Sigmoid colon (tissue), 7 donors: ENCODE results near the gene NSG2. TPM values are rescaled to one million over a fixed set of nuclear protein-coding genes. Genes with fewer than 3 reads are reported as not detected.
"Not testable (repeated sequence)": the region's sequence is repeated elsewhere in the genome, so short reads cannot be mapped to it uniquely, and the experiment has no call there.

Source experiments
- DNase-seq: peaks from one replicate; pipeline ENCODE4 v3.0.0-alpha.2; 2019
- H3K27ac ChIP-seq, 4 donors: fragments of 200-600 bp; sonication (generic); one replicate each; pipeline ENCODE4 v1.5.1; 2016 to 2019; ENCODE audit warnings: mild to moderate bottlenecking in 1 of 4
- H3K27me3 ChIP-seq, 3 donors: fragments of 200-600 bp; sonication (generic); one replicate each; pipeline ENCODE4 v1.5.1; 2019; ENCODE audit warnings: mild to moderate bottlenecking in 1 of 3
- H3K36me3 ChIP-seq, 4 donors: fragments of 200-600 bp; sonication (generic); one replicate each; pipeline ENCODE4 v1.5.1; 2016 to 2019
- H3K4me1 ChIP-seq, 4 donors: fragments of 200-600 bp; sonication (generic); one replicate each; pipeline ENCODE4 v1.5.1; 2017 to 2019
- H3K4me3 ChIP-seq, 4 donors: fragments of 200-600 bp; sonication (generic); one replicate each; pipeline ENCODE4 v1.5.1; 2017 to 2019; ENCODE audit warnings: mild to moderate bottlenecking in 2 of 4, moderate library complexity in 1 of 4
- H3K9me3 ChIP-seq, 4 donors: fragments of 200-600 bp in 3 of 4; sonication (generic) in 3 of 4; one replicate each; pipeline versions ENCODE4 v1.5.1 to v1.6.1; 2013 to 2019
- EP300 ChIP-seq, 4 donors: sonication (generic); formaldehyde crosslinking; IDR thresholded peaks; one replicate each; pipeline ENCODE4 v1.6.1; 2017; ENCODE audit warnings: antibody characterized with exemption in 4 of 4
- POLR2A ChIP-seq, 2 donors: fragments of 450-650 bp; IDR thresholded peaks; one replicate each; pipeline ENCODE4 v1.6.1; 2016; ENCODE audit warnings: antibody characterized with exemption in 2 of 2, mild to moderate bottlenecking in 2 of 2, moderate library complexity in 2 of 2
- POLR2AphosphoS5 ChIP-seq, 4 donors: sonication (generic); formaldehyde crosslinking; IDR thresholded peaks; one replicate each; pipeline ENCODE4 v1.6.1; 2017; ENCODE audit warnings: antibody characterized with exemption in 4 of 4
- WGBS, 2 donors: extraction: QIAGEN DNeasy Blood & Tissue Kit; methylation state at CpG; one replicate each; pipeline ENCODE4 v1.1.7; 2013; 5-methylcytosine and 5-hydroxymethylcytosine counted together
- intact Hi-C: fragments of 100-400 bp; cut with DNase I; formaldehyde crosslinking; loops from one replicate; pipeline ENCODE4 v1.15.1; 2023
- polyA plus RNA-seq, 3 donors: library from polyadenylated mRNA; stranded (reverse); fragments of 200-250 nt; gene quantifications; one replicate each; pipeline ENCODE4 v1.2.3, GENCODE V29; 2013
- total RNA-seq, 4 donors: library from RNA; depleted of rRNA; stranded (reverse); fragments of >200 nt; gene quantifications; one replicate each; pipeline ENCODE4 v1.1.0, GENCODE V29; 2016
- TF ChIP-seq, protein P1 (sequence below), 4 experiments: fragments of 450-650 bp in 3 of 4; fragments of 200-600 bp in 1 of 4; IDR thresholded peaks; one replicate each; pipeline ENCODE4 v1.5.1; 2016 to 2019; ENCODE audit warnings: antibody characterized with exemption in 4 of 4, mild to moderate bottlenecking in 3 of 4, moderate library complexity in 2 of 4
- donor health status: healthy with polysubstance abuse.
- donor health status: Bipolar disorder and iron deficiency.
- donor health status: healthy.

NSG2 gene
- total and polyA plus RNA-seq, 7 donors = 4.7 to 10.0 (median 4.9) TPM; not detected in 2

- intact Hi-C loops = no loop called here
- Histone ChIP-seq H3K36me3 (no peaks in the 10 kb centered on the region), H3K4me3 (no peak overlapping the region), H3K4me1 (no peaks in the 10 kb centered on the region), H3K27ac (no peak overlapping the region), H3K9me3 (no peaks in the 10 kb centered on the region), H3K27me3 (no peaks in the 10 kb centered on the region)
- WGBS, 2 donors = 58 to 62% methylated on average over 5 of the region's 5 CpGs
- DNase-seq = no peak
- TF ChIP-seq, protein P1, sequence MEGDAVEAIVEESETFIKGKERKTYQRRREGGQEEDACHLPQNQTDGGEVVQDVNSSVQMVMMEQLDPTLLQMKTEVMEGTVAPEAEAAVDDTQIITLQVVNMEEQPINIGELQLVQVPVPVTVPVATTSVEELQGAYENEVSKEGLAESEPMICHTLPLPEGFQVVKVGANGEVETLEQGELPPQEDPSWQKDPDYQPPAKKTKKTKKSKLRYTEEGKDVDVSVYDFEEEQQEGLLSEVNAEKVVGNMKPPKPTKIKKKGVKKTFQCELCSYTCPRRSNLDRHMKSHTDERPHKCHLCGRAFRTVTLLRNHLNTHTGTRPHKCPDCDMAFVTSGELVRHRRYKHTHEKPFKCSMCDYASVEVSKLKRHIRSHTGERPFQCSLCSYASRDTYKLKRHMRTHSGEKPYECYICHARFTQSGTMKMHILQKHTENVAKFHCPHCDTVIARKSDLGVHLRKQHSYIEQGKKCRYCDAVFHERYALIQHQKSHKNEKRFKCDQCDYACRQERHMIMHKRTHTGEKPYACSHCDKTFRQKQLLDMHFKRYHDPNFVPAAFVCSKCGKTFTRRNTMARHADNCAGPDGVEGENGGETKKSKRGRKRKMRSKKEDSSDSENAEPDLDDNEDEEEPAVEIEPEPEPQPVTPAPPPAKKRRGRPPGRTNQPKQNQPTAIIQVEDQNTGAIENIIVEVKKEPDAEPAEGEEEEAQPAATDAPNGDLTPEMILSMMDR (IDR thresholded peaks at IDR 0.05) = no peak
- no peak for TF ChIP-seq EP300 (IDR thresholded peaks at IDR 0.05)
- no peak for TF ChIP-seq POLR2AphosphoS5 (IDR thresholded peaks at IDR 0.05)
- no peak for TF ChIP-seq POLR2A (IDR thresholded peaks at IDR 0.05)
These were observed 100.3 kb downstream of the NSG2 start for GRCh38 chr5:174145821-174146220.

DNA sequence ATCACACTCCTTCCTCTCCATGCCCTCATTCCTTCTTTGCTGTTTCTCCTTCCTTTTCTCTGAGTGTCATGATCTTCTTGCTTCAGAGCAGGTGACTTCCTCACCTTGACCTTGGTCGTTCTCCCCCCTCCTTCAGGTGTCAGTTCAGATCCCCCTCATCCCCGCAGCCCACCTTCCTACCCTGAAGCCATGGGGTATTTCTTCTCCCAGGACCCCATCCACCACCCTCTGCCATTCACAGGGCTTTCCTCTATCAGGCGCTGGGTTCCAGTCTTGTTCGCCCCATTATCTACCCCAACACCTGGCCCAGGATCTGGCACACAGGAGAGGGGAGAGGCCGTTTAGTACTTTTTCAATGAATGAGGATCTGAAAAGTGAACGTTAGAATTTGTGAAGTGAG is 101.0 kb downstream of the NSG2 start:
- 52 to 71% methylated on average over 6 of the region's 6 CpGs for WGBS, 2 donors
- no peaks in the 10 kb centered on the region for H3K36me3 ChIP-seq
- intact Hi-C loops = no loop called here
- DNase-seq = no peak
- no peaks in the 10 kb centered on the region for H3K4me1 ChIP-seq
- H3K4me3 ChIP-seq = no peak overlapping the region
- TF ChIP-seq, protein P1 (IDR thresholded peaks at IDR 0.05) = no peak
- TF ChIP-seq POLR2A (IDR thresholded peaks at IDR 0.05) (no peak), EP300 (IDR thresholded peaks at IDR 0.05) (no peak), POLR2AphosphoS5 (IDR thresholded peaks at IDR 0.05) (no peak)
- no peaks in the 10 kb centered on the region for H3K9me3 ChIP-seq
- H3K27ac ChIP-seq = no peak overlapping the region
- H3K27me3 ChIP-seq = no peaks in the 10 kb centered on the region

DNA sequence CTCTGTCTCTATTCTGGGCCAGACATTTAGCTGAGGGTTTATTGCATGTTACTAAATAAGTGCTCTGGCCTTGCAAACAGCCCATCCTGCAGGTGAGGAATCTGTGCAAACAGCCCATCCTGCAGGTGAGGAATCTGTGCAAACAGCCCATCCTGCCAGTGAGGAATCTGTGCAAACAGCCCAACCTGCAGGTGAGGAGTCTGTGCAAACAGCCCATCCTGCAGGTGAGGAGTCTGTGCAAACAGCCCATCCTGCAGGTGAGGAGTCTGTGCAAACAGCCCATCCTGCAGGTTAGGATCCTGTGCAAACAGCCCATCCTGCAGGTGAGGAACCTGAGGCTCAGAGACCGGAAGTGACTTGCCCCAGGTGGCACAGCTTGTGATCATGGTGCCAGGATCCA is 101.5 kb downstream of the NSG2 start:
- H3K36me3 ChIP-seq, DNase-seq, H3K4me1 ChIP-seq, H3K27me3 ChIP-seq, H3K4me3 ChIP-seq, H3K9me3 ChIP-seq, H3K27ac ChIP-seq, intact Hi-C loops: not testable (repeated sequence)
- 17 to 62% methylated on average over 1 of the region's 1 CpG for WGBS, 2 donors

DNA sequence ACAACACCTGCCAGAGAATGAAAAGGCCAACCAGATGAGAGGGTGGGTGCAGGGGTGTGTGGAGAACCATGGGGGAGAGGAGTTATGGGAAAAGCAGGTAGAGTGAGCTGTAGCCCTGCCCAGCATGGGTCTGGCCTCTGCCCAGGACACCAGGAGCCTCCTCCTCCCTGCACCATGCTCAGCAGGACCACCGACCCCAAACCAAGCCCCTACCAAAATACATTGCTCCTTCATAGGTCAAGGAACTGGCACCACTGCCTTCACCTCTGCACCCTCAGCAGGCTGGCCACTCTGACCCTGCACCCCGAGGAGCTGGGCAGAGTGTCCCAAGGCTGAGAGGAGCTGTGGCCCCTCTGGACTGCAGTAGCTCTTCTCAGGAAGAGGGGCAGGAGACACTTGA is 102.0 kb downstream of the NSG2 start:
- Histone ChIP-seq H3K27me3 (no peaks in the 10 kb centered on the region), H3K4me1 (no peaks in the 10 kb centered on the region), H3K4me3 (no peak overlapping the region), H3K27ac (no peak overlapping the region), H3K36me3 (no peaks in the 10 kb centered on the region), H3K9me3 (no peaks in the 10 kb centered on the region)
- TF ChIP-seq POLR2A (IDR thresholded peaks at IDR 0.05) (no peak), POLR2AphosphoS5 (IDR thresholded peaks at IDR 0.05) (no peak), EP300 (IDR thresholded peaks at IDR 0.05) (no peak)
- TF ChIP-seq, protein P1 (IDR thresholded peaks at IDR 0.05) = no peak
- DNase-seq = no peak
- intact Hi-C loops = no loop called here
- WGBS, 2 donors = 40 to 75% methylated on average over 2 of the region's 2 CpGs

DNA sequence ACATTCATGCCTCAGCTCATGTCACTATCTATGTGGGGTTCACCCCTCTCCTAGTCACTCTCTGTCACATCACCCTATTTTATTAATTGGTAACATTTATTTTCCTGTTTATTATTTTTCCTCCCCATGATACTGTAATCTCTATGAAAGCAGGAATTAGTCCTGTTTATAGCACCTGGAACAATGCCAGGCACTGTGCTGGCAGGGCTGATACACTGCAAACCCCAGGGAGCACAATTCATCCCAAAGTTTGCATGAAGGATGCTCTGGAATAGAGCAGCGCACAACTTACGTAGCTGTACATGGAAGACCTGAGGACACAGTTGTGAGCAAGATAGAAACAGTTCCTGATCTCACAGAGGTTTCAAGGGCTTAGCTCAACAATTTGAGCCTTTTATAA is 103.2 kb downstream of the NSG2 start:
- no peaks in the 10 kb centered on the region for H3K9me3 ChIP-seq
- no peaks in the 10 kb centered on the region for H3K36me3 ChIP-seq
- H3K27ac ChIP-seq = no peak overlapping the region
- H3K27me3 ChIP-seq = no peaks in the 10 kb centered on the region
- intact Hi-C loops = no loop called here
- WGBS, 2 donors = 91 to 93% methylated on average over 2 of the region's 2 CpGs
- no peak for TF ChIP-seq POLR2AphosphoS5 (IDR thresholded peaks at IDR 0.05)
- TF ChIP-seq POLR2A (IDR thresholded peaks at IDR 0.05) = no peak
- TF ChIP-seq, protein P1 (IDR thresholded peaks at IDR 0.05) = no peak
- TF ChIP-seq EP300 (IDR thresholded peaks at IDR 0.05) = no peak
- DNase-seq = no peak
- H3K4me3 ChIP-seq = no peak overlapping the region
- no peaks in the 10 kb centered on the region for H3K4me1 ChIP-seq
